Measurements from ENCODE around the gene LRRC8B. TPM values are rescaled to one million over a fixed set of nuclear protein-coding genes. Genes with fewer than 3 reads are reported as not detected.
A peak's percentile ranks its signal among the peaks of the same experiment; 100 is the strongest.

LRRC8B gene
- total and polyA plus RNA-seq, 2 of the 8 experiments (the other 6 are each of a cell fraction or from before 2014, with no cell fraction given), result 18.4 to 29.2 TPM

DNA sequence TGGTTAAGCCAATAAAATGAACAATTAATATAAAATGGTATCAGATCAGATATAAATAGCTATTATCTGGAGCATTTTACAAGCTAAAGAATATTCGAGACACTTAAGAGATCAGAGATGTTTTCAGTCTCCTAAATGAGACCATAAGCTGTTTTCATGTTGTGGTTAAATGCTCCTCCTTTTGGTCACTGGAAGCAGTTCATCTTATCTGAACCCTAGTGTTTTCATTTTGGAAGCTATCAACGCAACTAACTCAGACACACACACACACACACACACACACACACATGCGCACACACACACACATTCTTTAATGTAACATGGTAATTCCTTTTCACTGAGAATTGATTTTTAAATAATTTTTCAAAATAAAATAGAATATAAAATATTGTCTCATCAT lies 98.3 kb downstream of the LRRC8B start:
- H2AFZ ChIP-seq (ENCODE audit: low read length), result no peak overlapping the region
- no peak overlapping the region for H3K4me3 ChIP-seq (ENCODE audit: extremely low read depth in 1 of 4, insufficient read depth in 2 of 4, low read depth in 3 of 4, low read length in 4 of 4)
- CTCF ChIA-PET (ENCODE audit: partially characterized antibody), result interaction anchor here (0.7 to 3.5 kb wide), 19 partner anchors 10 to 791 kb away, joined by 3 to 23 read pairs (median 4); partner anchors contain the start of gene LRRC8C
- no peaks in the 10 kb centered on the region for H4K20me1 ChIP-seq (replicated peaks in 1 of 2; ENCODE audit: control insufficient read depth in 1 of 2, insufficient read depth in 2 of 2, low read length in 2 of 2)
- H3K14ac ChIP-seq (ENCODE audit: insufficient read length), result no peak overlapping the region
- H3K9ac ChIP-seq (replicated peaks in 1 of 4; ENCODE audit: extremely low read depth in 1 of 4, low read depth in 3 of 4, low read length in 3 of 4), result no peak overlapping the region
- no peak overlapping the region for H4K5ac ChIP-seq (ENCODE audit: insufficient read length, low read depth, low read length)
- H3K79me1 ChIP-seq (ENCODE audit: low read depth, low read length), result no peaks in the 10 kb centered on the region
- H2BK15ac ChIP-seq (ENCODE audit: low read length), result no peak overlapping the region
- peaks cover 0 to 1% of the 10 kb centered on the region in 2 experiments; a peak in 1 of 4 replicates for H3K9me3 ChIP-seq (ENCODE audit: insufficient read depth in 2 of 2, low read depth in 1 of 2, low read length in 1 of 2)
- H2BK12ac ChIP-seq (ENCODE audit: low read depth, low read length), result no peak overlapping the region
- no peak overlapping the region for H3K4me2 ChIP-seq (ENCODE audit: insufficient read depth in 1 of 2, low read depth in 2 of 2, low read length in 2 of 2)
- peaks cover 0 to 3% (median 0%) of the 10 kb centered on the region in 4 experiments; a peak in 1 of 8 replicates for H3K36me3 ChIP-seq (ENCODE audit: control insufficient read depth in 2 of 4, insufficient read depth in 4 of 4, low read length in 3 of 4)
- DNase-seq (ENCODE audit: low read depth in 1 of 2, low spot score in 2 of 2) (no peak), FAIRE-seq (peak; percentile 50)
- H3K23me2 ChIP-seq (ENCODE audit: low read depth, low read length), result peaks cover 2% of the 10 kb centered on the region; the same call in 1 of the 2 replicates
- no peak overlapping the region for H2AK5ac ChIP-seq (ENCODE audit: low read depth, low read length)
- no peak overlapping the region for H3K18ac ChIP-seq (ENCODE audit: extremely low read depth, low read length)
- POLR2A ChIA-PET (ENCODE audit: partially characterized antibody), result interaction anchor here (0.7 kb wide), 1 partner anchor 101 kb away, joined by 3 read pairs; no protein-coding TSS in a partner anchor
- no peaks in the 10 kb centered on the region for H3K79me2 ChIP-seq (ENCODE audit: control insufficient read depth in 1 of 2, insufficient read depth in 2 of 2, low read length in 2 of 2)
- WGBS, 2 experiments (ENCODE audit: extremely low coverage in 1 of 2, insufficient coverage in 1 of 2, insufficient read length in 1 of 2, insufficient replicate concordance in 2 of 2, low coverage in 1 of 2, low lambda C conversion rate in 2 of 2, missing lambda C conversion rate in 1 of 2), result 82% methylated on average over 3 of the region's 3 CpGs; no CpG with 5 or more reads in 1 of the 2 experiments
- H4K8ac ChIP-seq (ENCODE audit: extremely low read depth, insufficient read depth, low read length), result no peak overlapping the region
- TF ChIP-seq, protein P1, sequence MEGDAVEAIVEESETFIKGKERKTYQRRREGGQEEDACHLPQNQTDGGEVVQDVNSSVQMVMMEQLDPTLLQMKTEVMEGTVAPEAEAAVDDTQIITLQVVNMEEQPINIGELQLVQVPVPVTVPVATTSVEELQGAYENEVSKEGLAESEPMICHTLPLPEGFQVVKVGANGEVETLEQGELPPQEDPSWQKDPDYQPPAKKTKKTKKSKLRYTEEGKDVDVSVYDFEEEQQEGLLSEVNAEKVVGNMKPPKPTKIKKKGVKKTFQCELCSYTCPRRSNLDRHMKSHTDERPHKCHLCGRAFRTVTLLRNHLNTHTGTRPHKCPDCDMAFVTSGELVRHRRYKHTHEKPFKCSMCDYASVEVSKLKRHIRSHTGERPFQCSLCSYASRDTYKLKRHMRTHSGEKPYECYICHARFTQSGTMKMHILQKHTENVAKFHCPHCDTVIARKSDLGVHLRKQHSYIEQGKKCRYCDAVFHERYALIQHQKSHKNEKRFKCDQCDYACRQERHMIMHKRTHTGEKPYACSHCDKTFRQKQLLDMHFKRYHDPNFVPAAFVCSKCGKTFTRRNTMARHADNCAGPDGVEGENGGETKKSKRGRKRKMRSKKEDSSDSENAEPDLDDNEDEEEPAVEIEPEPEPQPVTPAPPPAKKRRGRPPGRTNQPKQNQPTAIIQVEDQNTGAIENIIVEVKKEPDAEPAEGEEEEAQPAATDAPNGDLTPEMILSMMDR (IDR thresholded peaks at IDR 0.05; ENCODE audit: control extremely low read depth in 1 of 3, insufficient read depth in 1 of 3, low read depth in 1 of 3, low read length in 3 of 3), result peak in 2 of 3 experiments; percentile 20 to 28; a peak in 2 of 4 replicates
- TF ChIP-seq CHD1 (IDR thresholded peaks at IDR 0.05; ENCODE audit: low read depth, low read length) (no peak), POLR2A (IDR thresholded peaks at IDR 0.05; ENCODE audit: control extremely low read depth in 1 of 2, low read depth in 2 of 2, low read length in 2 of 2) (no peak), HDAC2 (IDR thresholded peaks at IDR 0.05; ENCODE audit: borderline replicate concordance in 1 of 2, low read depth in 2 of 2, low read length in 2 of 2) (no peak), RAD21 (IDR thresholded peaks at IDR 0.05 in 1 of 2, conservative IDR thresholded peaks at IDR 0.05 in 1 of 2; ENCODE audit: low read depth in 2 of 2, low read length in 2 of 2) (peak; percentile 43 to 52)
- no peak overlapping the region for H3K23ac ChIP-seq (ENCODE audit: insufficient read length)
- H2BK5ac ChIP-seq (ENCODE audit: low read depth, low read length), result no peak overlapping the region
- no peak overlapping the region for H2BK20ac ChIP-seq (ENCODE audit: low read length)
- H2BK120ac ChIP-seq (replicated peaks; ENCODE audit: low read depth, low read length), result no peak overlapping the region
- no peak overlapping the region for H3K4ac ChIP-seq (replicated peaks; ENCODE audit: insufficient read length, low read depth, low read length)
- no peaks in the 10 kb centered on the region; a peak in 1 of 7 replicates for H3K27me3 ChIP-seq (replicated peaks in 1 of 4; ENCODE audit: control insufficient read depth in 3 of 4, extremely low read depth in 1 of 4, insufficient read depth in 3 of 4, low read length in 3 of 4)
- H4K91ac ChIP-seq (replicated peaks; ENCODE audit: insufficient read length, low read length), result no peak overlapping the region
- no peak overlapping the region for H3K27ac ChIP-seq (ENCODE audit: low read depth, low read length)
- H3K4me1 ChIP-seq (replicated peaks in 1 of 4; ENCODE audit: control insufficient read depth in 3 of 4, insufficient read depth in 4 of 4, low read length in 3 of 4), result no peaks in the 10 kb centered on the region
- H3K56ac ChIP-seq (replicated peaks; ENCODE audit: insufficient read length, low read depth, low read length), result no peak overlapping the region

Measured in H1 (cell line).